Muscle of arm (tissue), 12 donors: Measurements from ENCODE around the gene ZFPM1. TPM values are rescaled to one million over a fixed set of nuclear protein-coding genes. Genes with fewer than 3 reads are reported as not detected.
"Not testable (repeated sequence)": the region's sequence is repeated elsewhere in the genome, so short reads cannot be mapped to it uniquely, and the experiment has no call there.

Experiments used
- DNase-seq: peaks from one replicate; pipeline ENCODE4 v3.0.0-alpha.2; 2013
- polyA plus RNA-seq, 12 donors: library from polyadenylated mRNA; unstranded; fragments of 120-200 nt; gene quantifications; one replicate each; pipeline ENCODE4 v1.2.1, GENCODE V29; 2013; ENCODE audit not compliant: insufficient read length in 12 of 12

Gene ZFPM1
- polyA plus RNA-seq, 12 donors: 0.74 to 3.9 (median 1.1) TPM; not detected in 2

DNA sequence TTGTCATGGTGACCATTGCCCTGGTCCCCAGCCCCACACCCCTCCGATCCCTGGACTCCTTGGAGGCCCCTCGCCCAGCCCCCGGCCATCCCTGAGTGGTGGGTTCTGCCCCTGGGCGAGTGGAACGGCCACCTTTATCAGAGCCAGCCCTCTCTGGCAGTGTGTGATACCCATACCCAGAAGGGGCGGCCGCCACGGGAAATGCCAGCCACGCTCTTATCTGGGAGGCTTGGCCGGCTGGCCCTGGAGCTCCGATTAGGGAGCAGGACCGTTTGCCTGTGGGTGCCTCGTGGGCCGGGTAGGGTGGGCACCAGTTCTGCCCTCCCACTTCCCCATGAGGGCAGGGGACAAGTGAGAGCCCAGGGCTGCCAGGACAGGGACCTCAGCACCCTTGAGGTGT lies 58.8 kb downstream of the ZFPM1 start:
- DNase-seq: no peak

DNA sequence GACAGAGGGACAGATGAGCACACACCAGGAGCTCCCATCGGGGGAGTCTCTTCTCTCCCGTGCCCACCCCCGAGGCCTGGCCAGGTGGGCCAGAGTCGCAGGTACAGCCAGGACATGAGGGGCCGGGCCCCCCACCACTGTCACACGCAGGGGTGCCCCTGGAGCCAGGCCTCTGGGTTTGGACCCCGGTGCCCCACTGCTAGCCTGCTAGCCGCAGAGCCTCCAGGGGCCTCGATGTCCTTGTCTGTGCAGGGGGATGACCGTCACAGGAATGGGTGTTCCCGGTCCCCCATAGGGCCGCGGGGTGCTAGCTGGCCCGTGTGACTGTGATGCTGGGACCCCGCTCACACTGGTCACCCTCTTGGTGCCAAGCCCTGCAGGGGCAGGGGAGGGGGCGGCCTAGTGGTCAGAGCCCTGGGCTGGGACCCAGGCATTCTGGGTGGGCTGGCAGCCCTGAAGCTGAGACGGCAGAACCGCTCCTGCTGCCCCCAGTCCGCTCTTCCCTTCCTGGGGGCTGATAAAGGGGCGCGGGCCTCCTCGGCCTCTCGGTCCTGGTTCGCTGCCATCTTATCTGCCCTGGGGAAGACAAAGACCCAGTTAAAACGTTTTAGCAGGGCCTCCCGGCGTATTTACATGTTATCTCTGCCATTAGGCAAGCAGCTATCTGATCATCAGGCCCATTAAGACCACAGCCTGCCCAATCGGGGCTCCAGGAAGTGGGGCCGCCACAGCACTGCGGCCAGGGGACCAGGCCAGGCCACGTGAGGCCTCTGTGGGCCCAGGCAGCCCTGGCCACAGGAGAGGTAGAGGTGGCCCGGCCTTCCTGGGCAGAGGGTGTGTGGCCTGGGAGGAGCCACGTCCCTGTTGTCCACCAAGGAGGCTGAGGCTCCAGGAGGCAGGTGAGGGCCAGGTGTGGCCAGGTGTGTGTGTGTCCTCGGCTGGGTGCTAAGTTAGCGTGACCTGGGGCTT lies 59.9 kb downstream of the ZFPM1 start:
- DNase-seq: no peak

DNA sequence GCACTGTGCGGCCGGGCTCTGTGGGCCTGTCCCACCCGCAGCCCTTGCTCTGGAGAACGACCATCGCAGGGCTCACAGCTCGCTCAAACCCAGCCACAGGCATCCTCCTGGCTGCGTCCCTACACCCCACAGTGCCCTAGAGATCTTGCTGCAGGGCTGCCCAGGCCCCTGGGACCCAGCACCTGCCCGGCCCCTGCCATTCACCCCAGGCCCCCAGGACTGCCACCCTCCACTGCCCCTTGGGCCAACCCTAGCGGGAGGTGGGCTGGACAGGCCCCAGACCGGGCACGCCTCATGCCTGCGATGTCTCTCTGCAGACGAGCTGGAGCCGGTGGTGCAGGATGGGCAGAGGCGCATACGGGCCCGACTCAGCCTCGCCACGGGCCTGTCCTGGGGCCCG lies 61.0 kb downstream of the ZFPM1 start:
- no peak for DNase-seq

DNA sequence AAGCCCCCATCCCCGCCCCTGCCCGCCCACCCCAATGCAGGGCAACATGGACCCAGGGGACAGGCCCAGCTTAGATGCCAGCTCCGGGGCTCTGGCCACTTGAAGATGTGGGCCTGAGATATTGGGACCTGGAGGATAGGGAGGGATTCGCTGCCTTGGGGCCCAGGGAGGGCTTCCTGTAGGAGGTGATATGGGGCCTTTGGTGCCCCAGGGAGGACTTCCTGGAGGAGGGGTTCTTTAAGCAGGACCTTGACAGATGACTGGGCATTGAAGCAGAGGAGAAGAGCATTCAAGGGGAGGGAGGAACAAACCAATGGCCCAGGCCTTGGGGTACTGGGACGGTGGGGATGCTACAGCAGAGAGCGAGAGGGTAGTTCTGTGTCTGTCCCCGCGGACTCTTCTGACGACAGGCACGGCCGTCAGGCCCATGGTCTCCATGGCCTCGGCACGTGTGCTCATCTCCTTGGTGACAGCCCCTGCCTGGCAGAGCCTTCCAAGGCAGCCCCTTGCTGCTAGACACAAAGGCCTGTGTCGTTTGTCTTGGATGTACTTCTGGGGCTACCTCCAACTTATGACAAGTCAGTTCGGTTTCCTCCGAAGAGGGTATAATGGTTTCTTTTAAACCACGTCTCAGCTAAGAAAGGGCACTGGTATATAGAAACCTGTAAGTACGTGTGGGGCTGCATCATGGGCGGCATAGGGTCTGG lies 61.6 kb downstream of the ZFPM1 start:
- no peak for DNase-seq

DNA sequence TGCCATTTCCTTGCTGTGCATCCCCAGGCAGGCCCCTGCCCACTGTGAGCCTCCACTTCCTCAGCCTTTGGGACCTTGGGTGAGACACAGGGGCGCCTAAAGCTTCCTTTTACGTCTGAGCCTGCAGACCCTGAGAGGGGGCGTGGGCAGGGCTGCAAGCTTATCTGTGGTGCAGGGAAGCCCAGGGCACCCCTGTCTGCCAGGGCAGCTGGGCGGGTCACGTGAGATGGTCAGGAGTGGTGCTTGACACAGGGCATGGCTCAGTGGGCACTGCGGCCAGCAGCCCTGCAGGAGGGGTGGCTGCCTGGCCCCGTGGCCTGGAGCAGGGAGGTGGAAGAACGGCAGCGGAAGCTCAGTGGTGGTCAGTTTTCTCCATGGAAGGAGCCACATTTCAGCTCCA lies 62.3 kb downstream of the ZFPM1 start:
- no peak for DNase-seq

DNA sequence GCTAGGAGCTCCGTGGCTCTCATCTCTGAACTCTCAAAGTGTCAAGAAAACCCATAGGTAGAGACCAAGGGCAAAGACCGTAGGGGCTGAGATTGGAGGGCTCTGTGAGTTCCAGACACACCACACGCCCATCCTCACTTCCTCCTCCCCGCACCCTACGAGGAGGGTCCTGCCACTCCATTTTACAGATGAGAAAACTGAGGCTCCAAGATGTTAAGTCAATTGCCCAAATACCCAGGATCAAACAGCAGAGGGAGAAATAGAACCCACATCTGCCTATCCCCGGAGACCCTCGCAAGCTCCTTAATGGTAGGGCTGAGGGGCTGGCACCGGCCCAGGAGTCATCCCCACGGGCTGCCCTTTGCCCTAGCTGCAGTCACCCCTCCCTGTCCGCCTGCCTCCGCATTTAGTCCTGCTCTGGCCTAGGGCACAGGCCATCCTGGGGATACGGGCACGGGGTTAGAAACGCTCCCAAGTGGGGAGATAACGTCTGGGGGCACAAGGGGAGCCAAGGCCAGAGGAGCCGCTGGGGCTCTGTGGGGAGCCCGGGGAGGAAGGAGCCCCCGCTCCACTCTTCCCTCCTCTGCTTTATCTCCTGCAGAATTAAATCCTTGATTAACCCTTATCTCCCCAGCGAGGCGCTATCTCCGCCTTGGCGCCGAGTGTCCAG lies 63.0 kb downstream of the ZFPM1 start:
- no peak for DNase-seq

DNA sequence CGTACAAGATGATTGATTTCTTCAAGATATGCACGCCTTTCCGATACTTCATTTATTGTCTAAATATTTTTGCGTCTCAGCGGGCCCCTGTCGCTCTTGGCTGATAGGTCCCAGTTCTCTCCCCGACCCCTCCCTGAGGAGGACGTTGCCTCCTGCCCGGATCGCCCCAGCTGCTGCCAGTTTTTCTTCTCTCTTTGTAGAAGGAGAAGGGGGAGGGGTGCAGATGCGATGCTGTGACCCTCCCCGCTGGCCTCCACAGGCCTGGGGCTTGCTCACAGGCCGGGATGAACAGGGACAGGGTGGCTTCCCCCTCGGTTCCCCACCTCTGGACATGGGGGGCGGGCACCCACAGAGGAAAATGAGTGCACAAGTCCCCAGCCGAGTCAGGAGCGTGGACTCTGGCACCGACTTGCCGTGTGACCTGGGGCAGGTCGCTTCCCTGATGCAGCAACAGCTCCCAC lies 63.6 kb downstream of the ZFPM1 start:
- DNase-seq: no peak

DNA sequence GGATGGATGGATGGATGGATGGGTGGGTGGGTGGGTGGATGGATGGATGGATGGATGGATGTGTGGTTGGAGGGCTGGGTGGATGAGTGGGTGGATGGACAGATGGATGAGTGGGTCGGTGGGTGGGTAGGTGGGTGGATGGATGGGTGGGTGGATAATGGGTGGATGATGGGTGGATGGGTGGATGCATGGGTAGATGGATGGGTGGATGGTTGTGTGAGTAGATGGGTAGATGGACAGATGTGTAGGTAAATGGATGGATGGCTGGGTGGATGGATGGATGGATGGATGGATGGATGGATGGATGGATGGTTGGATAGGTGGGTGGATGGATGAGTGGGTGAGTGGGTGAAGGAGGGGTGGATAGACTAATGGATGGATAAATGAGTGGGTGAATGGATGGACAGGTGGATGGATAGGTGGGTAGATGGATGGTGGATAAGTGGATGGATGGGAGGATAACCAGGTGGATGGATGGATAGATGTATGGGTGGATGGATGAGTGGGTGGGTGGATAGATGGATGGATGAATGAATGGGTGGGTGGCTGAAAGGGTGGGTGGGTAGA lies 64.2 kb downstream of the ZFPM1 start:
- not testable (repeated sequence) for DNase-seq

DNA sequence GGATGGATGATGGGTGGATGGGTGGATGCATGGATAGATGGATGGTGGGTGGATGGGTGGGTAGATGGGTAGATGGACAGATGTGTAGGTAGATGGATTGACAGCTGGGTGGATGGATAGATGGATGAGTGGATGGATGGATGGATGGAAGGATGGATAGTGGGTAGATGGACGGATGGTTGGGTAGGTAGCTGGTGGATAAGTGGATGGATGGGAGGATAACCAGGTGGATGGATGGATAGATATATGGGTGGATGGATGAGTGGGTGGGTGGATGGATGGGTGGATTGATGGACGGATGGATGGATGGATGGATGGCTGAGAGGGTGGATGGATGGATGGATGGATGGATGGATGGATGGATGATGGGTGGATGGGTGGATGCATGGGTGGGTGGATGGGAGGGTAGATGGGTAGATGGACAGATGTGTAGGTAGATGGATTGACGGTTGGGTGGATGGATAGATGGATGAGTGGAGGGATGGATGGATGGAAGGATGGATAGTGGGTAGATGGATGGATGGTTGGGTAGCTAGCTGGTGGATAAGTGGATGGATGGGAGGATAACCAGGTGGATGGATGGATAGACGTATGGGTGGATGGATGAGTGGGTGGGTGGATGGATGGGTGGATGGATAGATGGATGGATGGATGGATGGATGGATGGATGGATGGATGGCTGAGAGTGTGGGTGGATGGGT lies 65.5 kb downstream of the ZFPM1 start:
- not testable (repeated sequence) for DNase-seq

DNA sequence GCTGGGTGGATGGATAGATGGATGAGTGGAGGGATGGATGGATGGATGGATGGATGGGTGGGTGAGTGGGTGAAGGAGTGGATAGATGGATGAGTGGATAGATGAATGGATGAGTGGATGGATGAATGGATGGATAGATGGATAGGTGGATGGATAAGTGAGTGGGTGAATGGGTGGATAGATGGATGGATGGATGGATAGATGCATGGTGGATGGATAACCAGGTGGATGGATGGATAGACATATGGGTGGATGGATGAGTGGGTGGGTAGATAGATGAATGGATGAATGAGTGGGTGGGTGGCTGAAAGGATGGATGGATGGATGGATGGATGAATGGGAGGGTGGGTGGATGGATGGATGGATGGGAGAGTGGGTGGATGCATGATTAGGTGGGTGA lies 66.2 kb downstream of the ZFPM1 start:
- DNase-seq: no peak

DNA sequence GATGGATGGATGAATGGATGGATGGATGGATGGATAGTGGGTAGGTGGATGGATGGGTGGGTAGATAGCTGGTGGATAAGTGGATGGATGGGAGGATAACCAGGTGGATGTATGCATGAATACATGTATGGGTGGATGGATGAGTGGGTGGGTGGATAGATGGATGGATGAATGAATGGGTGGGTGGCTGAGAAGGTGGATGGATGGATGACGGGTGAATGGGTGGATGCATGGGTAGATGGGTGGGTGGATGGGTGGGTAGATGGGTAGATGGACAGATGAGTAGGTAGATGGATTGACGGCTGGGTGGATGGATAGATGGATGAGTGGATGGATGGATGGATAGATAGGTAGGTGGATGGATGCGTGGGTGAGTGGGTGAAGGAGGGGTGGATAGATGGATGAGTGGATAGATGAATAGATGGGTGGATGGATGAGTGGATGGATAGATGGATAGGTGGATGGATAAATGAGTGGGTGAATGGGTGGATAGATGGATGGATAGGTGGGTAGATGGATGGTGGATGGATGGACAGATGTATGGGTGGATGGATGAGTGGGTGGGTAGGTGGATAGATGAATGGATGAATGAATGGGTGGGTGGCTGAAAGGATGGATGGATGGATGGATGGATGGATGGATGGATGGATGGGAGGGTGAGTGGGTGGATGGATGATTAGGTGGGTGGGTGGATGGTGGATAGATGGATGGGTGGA lies 67.0 kb downstream of the ZFPM1 start:
- no peak for DNase-seq

DNA sequence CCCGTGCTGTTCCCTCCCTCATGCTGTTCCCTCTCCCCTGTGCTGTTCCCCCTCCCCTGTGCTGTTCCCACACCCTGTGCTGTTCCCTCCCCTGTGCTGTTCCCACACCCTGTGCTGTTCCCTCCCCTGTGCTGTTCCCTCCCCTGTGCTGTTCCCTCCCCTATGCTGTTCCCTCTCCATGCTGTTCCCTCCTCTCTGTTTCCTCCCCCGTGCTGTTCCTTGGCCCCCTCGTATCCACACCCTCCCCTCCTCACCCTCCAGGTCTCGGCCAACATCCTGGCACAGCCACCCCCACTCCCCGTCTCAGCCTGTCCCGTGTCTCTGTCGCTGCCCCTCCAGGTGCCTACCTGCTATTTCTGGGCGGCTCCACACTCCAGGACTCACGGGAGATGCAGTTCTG lies 68.6 kb downstream of the ZFPM1 start:
- no peak for DNase-seq

DNA sequence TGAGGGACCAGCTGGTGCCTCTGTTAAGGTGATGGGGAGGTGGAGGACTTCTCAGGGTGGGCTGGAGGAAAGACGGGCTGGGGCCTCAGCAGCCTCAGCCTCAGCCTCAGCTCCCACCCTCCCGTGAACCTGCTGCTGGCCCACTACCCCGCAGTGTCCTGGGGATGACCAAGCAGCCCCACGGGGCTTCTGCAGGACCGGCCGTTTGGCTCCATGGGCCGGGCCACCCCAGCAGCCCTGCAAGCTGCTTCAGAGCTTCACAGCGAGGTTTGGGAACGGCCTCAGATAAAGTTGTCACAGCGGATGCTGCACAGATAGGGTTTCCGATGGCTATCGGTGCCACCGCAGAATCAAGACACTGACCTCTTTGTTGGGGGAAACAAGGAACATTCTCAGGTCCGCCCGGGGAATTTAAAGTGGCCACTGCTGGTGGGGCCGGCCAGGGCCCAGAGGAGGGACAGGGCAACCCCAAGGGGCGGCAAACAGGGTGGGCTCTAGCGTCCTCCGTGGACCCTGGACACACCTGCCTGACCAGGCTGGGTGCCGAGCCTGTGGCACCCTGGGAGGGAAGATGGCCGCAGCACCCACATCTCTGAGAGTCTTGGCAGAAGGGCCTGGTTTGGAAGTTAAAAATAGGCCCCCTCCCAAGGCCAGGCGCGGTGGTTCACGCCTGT lies 69.3 kb downstream of the ZFPM1 start:
- no peak for DNase-seq

DNA sequence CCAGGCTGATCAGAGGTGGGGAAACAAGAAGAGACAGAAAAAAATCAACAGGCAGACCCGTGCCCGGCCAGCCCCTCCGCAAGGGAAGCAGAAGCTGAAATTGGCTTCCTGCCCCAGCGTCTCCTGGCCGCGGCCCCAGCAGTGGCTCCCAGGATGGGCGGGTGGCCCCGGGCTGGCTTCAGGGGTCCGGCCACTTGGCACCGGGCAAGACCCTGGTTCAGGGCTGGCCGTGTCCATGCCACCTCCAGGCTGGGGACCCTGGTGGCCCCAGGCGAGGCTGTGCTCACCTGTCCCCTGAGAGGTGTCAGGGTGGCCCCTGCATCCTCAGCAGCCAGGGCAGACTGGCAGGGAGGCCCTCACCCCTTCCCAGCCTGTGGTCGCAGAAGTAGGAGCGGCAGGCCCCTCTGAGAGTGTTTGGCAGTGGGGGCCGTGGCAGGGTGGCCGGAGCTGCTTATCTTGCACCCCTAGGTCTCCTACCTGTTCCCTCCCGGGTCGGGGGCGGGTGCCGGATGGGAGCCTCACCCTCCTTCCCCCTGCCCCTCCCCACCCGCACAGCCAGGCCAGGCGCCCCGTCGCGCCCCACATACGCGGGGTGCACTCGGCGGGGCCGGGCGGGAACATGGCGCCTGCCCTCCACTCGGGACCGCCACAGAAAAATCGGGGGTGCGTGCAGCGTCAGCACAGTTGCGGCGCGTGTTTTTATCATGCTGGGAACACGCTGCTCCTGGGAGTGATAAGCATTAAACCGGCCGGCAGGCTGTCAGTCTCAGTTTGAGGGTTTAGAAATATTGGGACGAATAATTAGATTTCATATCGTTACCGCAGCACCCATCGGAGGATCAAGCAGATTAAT lies 70.5 kb downstream of the ZFPM1 start:
- no peak for DNase-seq

DNA sequence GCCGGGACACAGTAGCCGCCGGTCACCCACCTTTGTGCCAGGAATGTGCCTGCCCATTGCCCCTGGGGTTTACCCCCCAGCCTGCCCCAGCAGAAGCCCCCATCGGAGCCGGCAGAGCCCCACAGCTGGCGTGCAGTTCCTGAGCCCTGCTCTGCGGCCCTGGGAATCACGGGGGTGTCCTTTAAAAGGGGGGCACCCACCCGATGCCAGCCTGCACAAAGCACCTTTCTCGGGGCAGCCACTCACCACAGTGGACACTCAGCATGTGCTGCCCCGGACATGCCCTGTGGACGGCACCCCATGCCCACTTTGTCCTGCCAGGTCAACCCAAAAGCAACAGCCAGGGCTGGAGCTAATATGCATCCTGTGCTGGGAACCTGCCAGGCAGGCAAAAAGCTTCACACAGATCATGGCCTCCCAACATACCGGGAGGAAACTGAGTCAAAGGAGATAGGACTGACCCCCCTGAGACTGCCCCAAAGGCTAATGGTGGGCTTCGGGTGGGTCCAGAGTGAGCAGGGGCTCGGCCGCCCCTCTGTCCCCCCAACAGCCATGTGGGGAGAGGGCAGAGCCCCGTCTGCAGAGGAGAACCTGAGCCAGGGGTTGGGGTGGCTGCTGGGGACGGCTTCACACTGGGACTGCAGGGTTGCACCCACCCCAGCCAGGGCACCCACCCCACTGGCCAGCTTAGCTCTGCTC lies 71.3 kb downstream of the ZFPM1 start:
- no peak for DNase-seq

DNA sequence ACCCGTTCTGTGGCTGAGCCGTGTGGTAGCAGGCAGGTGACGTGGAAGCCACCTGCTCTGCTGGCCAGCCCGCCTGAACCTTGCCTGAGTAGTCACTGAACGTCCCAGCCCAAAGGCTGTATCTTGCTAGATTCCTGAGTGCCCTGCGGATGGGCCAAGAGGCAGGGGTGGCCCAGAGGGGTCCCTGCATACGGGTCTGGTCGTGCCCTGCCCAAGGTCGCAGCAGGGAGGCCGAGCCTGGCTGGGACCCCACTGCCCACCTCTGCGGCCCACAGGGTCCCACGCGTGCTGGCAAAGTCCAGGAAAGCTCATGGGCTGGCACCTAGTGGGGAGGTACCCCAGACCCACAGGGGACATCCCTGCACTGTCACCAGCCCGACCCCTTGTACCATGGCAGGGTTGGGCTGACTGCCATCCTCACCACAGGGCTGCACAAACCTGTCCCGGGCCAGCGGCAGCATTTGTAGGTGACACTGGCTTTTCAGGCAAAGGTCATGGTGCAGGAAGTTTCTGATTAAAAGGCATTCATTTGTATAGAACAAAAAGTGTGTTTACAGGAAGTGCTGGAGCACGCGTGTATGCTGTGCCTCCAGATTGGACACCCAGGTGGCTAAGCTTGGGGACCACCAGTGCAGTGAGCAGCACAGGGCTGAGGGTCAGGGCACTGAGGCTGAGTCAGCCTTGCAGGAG lies 72.0 kb downstream of the ZFPM1 start:
- DNase-seq: no peak

DNA sequence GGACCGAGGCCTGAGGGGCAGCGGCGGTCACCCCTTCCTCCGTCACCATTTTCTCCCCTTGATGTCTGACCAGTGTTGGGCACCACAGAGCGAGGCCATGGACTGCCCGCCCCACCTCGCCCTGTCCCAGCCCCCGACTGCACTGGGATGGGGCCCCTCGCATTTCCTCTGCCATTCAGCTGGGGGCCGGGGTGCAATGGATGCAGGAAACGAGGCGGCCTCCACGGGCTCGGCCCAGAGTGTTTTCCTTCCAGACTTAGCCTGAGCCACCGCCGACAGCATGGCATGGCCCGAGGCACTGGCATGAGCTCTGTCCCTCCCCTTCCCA lies 72.5 kb downstream of the ZFPM1 start:
- no peak for DNase-seq
